G401.6 (cell line): Measurements from ENCODE around the gene SNCA.

Experiments
- FAIRE-seq: peaks from 2 replicates; lab custom pipeline; 2012; peaks lifted over from hg19 to GRCh38; lab: Jason Lieb, UNC

Gene SNCA

DNA sequence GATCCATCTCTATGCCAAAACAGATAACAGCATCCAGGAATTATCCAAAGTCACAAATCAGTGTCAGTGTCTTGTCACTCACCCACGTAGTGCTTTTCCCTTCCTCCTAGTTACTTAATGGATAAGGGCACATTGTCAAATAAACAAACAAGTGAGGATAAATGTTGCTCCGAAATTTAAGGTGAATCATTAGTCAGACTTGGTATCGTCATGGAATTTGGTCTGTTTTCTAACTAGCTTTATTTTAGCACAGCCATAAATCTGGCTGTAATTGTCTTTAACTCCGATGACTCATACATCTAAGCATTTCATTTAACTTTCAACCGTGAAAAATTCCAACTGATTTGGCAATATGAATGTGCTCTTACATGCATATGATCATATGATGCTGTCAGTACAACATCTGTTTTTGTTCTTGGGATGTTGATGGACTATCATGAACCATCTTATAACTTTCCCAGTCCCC lies 83.3 kb downstream of the SNCA start:
- peak; percentile 97 for FAIRE-seq

DNA sequence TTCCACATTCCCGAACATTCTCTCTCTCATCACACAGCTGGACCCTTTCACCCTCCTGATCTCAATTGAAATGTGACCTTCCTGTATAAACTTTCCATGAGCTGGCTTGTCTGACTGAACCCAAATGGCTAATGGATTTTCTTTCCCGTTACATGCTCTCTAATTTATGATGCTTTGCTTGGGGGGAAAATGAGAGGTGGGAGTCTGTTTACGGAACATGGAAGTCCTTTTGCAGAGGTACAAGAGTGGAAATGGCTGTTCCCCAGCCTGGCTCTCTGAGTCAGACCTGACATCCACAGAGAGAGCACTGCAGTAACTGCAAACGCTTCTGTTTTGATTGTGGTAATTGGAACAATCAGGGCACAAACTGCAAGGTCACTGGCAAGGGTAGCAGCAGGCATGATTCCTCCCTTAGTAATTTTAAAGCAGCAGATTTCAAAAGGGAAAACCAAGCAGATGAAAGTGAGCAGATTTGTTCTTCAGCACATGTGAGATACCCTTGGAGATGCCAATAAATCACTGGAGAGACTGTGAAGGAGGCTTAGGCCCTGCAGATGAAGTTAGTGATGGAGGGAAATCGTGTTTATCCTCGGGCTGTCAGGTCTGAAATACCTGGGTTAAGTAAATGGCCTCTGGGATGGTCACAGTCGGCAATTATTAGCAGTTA lies 83.9 kb downstream of the SNCA start:
- no peak for FAIRE-seq

DNA sequence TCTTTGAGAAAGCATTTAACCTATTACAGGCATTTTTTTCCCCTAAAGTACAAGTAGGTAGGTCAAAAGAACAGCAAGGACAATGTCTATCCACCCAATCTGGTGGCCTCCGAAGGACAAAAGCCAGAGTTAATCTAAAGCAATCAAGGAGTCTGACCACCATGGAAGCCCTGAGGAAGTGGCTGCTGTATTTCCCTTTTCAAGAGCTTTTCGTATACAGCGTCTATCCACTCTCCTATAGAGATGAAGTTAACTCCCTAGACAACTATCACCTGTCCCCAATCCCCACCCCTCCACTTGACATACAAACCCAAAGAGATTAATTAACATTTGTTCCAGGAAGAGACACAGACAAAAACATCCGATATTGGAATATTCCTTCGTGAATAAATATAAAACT lies 85.5 kb downstream of the SNCA start:
- FAIRE-seq = no peak

DNA sequence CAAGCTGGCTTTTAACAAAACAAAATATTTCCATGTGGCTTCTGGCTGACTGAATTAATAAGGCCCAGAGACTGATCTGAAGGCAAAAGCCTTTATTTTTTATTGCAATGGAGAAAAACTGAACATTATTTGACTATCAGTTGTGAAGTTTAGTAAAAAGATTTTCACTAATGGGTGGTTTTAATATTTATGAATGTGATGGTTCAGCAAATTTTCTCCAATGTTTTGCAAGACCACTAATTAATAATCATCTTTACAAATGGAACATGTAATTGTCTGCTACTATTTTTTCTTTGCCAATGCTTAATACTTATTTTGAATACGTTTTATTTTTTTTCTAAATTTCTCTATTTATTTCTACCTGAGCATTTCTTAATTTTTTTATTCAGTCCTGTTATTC lies 90.6 kb downstream of the SNCA start:
- peak; percentile 73 for FAIRE-seq

DNA sequence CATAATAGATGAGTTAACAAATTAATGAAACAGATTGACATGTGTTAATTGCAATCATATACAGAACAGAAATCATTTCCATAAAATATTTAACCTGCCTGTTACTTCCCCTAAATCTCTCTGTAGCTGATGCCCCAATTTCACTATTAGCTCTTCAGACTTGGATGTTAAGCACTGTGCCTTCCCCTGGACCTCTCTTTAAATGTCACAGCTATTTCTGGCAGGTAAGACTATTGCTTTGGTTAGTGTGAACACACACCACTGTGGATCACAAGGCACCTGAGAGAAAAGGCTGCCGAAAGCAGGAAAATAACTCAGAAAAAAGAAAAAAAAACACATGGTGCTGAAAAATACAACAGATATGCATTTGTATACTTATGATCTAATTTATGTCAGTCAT lies 91.3 kb downstream of the SNCA start:
- FAIRE-seq = no peak

DNA sequence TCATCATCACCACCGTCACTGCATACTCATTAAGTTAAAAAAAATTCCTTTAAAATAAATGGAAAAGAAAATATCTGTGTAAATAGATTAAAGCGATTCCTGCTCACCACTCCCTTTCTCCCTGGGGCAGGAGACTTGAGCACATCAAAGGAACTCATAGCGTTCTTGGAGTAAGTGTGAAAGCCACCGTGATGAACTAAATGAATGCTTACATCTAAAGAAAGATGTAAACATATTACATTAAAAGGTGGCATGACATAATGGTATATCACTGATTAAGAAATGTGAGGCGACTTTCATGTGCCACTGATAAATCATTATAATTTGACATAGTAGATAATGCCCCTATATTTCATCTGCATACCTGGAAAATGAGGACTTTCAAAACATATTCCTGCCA lies 92.0 kb downstream of the SNCA start:
- FAIRE-seq = no peak

DNA sequence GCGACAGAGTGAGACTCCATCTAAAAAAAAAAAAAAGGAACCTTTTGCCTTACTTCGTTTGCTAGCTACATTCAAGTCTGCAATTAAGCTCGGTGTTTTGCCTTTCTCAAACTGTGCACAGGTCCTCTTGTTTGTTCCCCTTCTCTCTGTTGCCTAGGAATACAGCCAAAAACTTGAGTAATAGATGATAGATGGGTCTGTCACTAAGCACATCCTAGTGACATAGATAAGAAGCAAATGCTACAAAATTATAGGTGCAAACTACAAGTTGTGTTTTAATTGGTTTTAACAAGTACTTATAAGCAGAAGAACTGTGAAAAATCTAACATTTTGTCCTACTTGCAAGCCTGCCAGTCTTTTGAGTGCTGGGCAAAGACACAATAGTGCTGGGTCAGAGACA lies 95.2 kb downstream of the SNCA start:
- no peak for FAIRE-seq

DNA sequence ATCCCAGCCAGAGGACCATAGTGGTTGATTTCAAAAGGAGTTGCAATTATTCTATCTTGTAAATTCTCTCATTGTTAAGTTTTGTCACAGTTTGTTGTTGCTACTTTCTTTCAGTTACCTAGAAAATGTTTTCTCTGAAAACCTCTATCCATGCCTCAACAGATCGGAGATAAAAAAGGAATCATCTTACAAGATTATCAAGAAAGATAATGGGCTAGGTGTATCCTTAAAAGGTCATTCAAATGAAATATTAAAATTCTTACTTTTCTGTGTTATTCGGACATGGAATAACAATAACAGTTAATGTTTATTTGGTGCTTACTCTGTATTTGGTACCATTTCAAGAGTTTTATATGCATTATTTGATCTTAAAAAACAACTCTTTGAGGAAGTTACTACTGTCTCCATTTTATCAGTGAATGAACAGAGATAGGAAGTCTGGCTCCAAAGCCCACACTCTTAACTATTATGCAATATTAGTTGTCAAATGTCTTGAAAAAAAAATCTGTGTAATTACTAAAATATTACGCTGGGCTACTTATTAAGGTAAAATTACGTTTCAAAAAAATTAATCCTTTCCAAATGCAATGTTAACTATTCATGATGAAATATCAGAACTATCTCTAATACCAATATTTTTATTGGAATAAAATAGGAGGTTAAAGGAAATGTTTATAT lies 97.5 kb downstream of the SNCA start:
- FAIRE-seq = peak; percentile 19

DNA sequence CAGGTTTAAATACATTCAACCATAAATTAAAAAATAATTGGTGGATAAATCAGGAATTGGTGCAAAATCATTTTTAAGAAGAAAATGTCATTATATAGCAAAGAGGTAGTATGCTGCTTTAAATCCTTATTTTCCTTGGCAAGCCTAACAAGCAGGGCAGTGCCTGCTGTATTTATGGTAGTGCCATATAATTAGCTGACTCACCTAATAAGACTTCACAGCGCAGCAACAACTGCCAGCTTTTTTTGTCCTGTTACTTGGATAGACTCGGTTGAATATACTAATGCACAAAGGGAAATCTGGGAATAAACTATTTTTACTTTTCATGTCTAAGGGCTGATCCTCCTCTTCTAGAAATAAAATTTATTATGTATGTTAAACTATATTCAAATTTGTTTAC lies 99.1 kb downstream of the SNCA start:
- FAIRE-seq = no peak

DNA sequence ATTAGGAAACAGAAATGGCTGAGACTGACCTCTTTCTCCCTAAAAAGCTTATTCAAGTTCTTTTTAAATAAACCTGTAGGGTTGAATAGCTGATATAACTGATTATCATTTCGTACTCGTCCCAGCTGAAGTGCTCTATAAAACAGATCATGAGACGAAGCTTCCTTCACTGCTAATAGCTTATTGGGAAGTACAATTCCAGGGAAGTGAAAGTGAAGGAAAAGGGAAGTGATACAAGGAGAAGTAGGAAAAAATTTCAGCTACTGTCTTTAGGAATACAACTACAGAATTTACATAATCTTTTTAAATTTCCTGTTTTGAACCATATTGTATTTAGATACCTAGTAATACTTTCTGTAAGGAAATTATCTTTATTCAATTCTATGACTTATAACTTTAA lies 103.0 kb downstream of the SNCA start:
- FAIRE-seq = no peak

DNA sequence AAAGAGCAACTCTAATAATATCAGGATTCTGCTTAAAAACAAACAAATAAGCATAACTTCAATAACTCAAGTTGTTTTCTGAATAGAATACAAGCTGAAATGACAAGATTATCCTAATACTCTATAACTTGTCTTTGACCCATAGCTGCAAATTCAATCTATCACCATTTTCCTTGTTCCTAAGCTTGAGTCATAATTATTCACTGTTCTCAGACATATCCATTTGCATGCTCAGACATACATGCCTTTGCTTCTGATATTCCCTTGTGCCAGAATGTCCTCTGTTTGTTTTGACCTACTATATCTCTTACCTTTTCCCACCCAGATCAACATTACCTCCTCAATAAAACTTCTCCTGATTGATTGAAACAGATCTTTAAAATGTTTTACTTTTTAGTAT lies 109.7 kb downstream of the SNCA start:
- no peak for FAIRE-seq

DNA sequence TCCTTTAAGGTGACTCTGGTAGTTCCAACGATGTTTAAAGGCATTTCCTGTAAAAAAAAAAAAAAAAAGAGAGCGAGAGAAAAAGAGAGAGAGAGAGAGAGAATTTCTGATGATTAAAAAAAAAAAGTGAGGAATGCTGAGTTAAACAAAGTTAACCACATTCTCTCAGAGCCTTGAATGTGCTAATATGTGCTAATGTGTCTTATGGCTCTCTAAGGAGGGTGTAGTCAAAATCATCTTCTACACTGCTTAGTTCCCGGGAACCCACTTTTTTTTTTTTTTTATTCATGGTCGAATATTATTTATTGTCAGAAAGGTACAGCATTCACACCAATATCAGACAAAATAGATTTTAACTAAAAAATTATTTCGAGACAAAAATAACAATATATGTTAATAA lies 111.7 kb downstream of the SNCA start:
- FAIRE-seq = peak; percentile 71

DNA sequence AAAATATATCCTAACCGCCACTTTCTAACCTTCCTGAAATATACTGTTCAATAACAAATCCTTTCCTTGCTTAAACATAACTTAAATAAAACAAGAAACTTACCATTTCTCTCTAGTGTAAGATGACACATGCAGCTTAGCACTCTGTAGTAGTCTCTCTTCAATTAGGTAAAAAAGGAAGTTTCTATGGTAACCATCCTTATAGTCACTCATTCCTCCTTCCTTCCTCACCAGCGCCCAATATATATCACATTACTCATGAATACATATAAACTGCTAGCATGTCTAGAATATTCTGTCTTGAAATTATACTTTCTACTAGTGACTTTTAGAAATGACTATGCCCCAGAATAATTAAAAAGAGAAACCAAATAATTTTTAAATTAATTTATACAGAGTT lies 112.2 kb downstream of the SNCA start:
- no peak for FAIRE-seq

DNA sequence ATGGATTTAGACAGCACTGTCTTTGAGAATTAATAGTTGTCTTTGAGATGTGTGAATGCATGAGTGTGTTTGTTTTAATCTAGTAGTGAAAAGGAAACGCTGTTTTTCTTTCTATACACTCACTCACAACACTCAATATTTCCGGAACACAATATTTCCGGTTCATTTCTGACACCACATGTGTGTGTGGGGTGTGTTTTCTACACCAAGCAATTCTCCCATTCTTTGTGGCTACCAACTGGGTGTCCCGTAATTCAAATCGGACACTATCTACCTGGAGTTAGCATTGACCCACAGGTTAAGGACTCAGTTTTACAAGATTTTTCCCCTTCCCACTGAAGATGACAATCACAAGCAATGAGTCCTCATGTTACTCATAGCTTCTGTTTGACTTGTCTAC lies 113.9 kb downstream of the SNCA start:
- peak; percentile 30 for FAIRE-seq

DNA sequence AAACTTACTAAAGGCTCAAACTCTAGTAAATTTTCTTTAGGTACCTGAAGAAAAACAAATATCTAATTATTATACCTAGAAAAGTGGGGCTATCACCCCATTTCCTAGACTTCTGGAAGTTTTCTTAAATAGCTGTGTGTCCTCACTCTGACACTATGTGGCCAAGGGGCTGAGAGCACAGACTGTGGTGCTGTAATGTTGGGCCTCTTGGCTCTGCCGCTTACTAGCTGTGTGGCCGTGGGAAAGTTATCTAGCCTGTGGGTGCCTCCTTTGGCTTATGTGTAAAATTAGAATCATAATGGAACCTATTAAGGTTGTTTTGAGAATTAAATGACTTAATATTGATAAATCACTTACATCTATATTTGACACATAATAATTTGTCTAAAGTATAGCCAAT lies 114.4 kb downstream of the SNCA start:
- peak; percentile 36 for FAIRE-seq

DNA sequence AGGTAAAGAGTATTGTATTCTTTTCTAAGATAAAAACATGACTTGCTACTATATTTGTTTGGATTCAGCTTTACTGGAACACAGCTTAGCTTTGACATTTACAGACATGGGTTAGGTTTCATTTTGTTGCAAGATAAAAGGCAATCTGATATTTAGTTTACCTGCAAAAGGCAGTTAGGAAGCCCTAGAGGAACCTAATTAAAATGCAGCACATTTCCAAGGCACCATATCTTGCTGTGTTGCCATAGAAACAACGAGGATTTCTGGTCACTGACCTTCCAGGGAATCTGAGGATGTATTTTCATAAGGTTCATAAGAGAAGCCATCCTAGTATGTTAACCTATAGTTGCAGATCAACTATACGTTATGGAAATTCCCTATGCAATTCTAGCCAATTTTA lies 116.0 kb downstream of the SNCA start:
- peak; percentile 75 for FAIRE-seq

DNA sequence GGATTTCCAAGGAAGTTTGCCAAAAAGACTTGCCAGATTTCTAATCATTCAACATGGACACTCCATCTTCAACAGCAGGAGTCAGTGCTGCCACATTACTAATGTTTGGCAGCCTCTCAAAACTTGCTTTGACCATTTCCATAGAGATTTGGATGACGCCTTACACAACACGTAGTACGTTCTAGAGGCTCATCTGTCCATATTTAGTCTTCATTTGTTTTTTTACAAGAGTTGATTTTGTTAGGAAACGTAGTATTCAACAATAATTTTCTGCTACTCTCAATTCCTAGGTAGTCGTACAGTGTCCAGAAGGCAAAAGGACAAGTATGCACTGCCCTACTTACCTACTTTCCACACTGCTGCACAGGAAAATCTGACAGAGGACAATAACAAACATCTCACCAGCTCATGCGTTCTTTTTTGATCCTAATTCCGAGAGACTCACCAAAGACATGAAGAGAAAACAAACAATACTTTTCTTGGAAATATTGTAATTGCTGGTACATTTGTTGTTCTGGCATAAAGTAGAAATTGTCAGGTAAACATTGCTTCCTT lies 117.3 kb downstream of the SNCA start:
- FAIRE-seq = no peak

DNA sequence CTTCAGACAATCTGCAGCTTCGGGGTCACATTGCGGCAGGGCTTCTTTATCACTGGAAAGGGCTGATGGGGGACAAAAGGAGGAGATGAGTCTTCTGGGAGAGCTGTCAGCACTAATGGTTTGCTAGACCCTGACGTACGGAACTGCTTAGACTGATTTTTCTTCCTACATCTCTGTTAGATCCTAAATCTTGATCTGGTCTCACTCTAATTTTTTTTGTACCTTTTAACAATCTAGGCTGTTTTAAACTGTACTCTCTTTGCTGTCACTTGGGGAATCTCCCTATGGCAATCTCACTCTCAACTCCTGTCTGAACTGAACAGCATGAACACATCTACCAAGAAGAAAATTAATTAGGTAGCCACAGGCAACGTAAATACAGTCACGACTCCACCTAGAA lies 120.1 kb downstream of the SNCA start:
- peak; percentile 13 for FAIRE-seq

DNA sequence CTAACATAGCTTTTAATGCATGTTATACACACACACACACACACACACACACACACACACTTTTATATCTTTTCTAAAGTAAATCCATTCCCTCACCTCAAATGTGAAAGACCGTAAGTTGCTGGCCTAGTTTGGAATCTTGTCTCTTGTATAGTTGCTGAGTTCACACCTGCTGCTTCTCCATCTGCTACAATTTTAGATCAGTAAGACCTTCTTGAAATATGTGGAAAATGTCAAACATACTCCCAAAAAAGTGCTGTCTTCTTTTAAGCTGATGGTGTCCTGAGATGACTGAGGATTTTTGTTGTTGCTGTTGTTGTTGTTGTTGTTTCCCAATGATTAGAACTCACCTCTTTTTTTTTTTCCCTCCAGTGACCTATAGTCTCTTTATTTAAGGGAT lies 121.3 kb downstream of the SNCA start:
- FAIRE-seq = no peak

DNA sequence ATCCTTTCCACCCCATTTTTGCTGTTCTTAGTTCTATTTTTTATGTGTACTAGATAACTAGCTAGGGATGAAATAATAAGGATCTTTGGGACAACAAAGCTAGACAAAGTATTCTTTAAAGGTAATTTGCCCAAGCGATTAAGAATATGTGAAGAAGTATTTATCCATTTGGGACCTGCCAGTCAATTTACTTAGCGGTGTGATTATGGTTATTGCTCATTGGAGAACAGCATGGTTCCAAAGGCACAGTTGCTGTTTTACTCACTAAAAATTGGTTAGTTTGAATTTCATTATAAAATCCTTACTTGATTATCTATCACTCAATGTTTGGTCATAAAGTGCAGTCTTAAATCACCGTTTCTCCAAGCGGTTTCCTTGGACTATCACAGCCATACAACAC lies 124.1 kb downstream of the SNCA start:
- FAIRE-seq = no peak

DNA sequence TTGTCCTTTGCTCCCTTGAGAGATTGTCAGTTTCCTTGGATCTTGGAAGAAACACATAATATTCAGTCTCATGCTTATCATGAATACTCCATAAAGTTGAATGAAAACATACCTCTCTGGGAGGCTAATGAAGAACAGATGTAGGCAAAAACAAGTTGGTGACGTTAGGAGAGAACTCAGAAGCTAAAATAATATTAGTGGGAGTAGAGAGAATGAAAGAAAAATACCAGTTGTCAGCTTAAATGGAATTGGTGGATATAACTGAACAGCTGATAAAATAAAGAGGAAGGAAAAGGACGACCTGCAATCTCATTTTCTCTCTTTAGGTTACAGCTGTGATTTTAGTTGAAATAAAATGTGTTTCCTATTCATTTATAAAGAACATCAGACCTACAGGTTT lies 124.8 kb downstream of the SNCA start:
- no peak for FAIRE-seq

DNA sequence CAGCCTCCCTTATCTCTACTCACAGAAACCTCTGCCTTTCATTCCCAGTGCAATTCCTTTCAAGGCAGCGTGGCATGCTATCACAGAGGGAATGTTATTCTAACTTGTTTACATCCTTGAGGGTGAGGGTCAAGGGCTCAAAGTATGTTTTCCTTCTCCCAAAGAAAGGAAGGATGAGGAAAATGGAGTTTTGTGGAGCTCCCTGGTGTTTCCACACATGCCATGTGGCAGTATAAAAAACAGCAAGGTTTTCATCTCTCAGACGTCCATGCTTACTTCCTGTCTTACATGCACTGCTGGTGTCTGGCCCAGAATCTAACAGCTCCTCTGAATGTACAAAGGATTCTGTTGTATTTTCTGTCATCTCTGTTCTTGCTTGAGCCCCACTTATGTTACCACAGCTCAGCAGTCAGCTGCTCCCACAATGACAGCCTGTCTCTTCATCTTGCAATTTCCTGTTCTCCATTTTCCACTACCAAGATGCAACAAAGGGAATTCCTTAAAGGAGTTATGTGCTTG lies 128.0 kb downstream of the SNCA start:
- no peak for FAIRE-seq

DNA sequence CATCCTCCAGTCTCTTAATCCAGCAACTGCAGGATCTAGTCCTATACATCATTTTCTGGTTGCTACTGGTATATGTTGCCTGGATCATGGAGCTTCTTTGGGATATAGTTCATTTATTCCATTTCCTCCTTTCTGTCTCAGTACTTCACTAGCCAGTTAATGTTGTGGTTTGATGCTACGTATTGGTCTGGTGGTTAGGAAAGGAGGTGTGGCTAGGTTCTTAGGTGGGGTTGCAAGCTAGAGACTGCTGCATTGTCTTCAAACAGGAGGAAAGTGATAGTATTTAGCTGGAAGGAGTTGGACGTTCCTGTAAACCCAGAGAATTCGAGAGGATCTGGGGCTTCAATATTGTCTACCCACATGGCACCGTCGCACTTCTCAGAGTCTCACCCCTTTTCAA lies 129.5 kb downstream of the SNCA start:
- no peak for FAIRE-seq
